ENCODE measurements around the gene PLEKHA6. TPM values are rescaled to one million over a fixed set of nuclear protein-coding genes. Genes with fewer than 3 reads are reported as not detected.
A peak's percentile ranks its signal among the peaks of the same experiment; 100 is the strongest.

PLEKHA6 gene
- total and polyA plus RNA-seq, 2 of the 4 experiments (the other 2 are of a cell fraction), result 8.2 to 19.9 TPM

GRCh38 chr1:204203206-204203767, 156.4 kb downstream of the PLEKHA6 start:
- peak overlapping the region; percentile 90 for H2BK120ac ChIP-seq (ENCODE audit: low read depth, low read length)

More at GRCh38 chr1:204203206-204203767, 156.4 kb downstream of the PLEKHA6 start:
- peak overlapping the region; percentile 29; the same call in 1 of the 2 replicates for H3K23ac ChIP-seq (ENCODE audit: low read depth, low read length)
- no peaks in the 10 kb centered on the region for H3K27me3 ChIP-seq (ENCODE audit: control insufficient read depth, insufficient read depth, low read length)
- H3K4me2 ChIP-seq (ENCODE audit: low read depth, low read length), result no peak overlapping the region
- BruUV-seq (replicated peaks), result no TSS peak
- peak overlapping the region; percentile 91 for H2AK5ac ChIP-seq (ENCODE audit: low read depth, low read length)
- no peak for DNase-seq
- in situ Hi-C loops (cut with MboI; ENCODE audit: low sequenced_read_pairs) (no loop called here), intact Hi-C loops (cut with micrococcal nuclease) (no loop called here), dilution Hi-C loops (cut with HindIII; ENCODE audit: low sequenced_read_pairs, unreplicated experiment) (no loop called here)
- H3K4me1 ChIP-seq (ENCODE audit: control insufficient read depth, insufficient read depth, low read length), result peaks cover 14% of the 10 kb centered on the region
- no peak overlapping the region; the same call in 1 of the 2 replicates for H3K27ac ChIP-seq (ENCODE audit: insufficient read depth, low read length)
- H3K36me3 ChIP-seq (ENCODE audit: control insufficient read depth, insufficient read depth, low read length), result no peaks in the 10 kb centered on the region
- TF ChIP-seq RAD21 (IDR thresholded peaks at IDR 0.05; ENCODE audit: low read length) (no peak), USF2 (IDR thresholded peaks at IDR 0.05; ENCODE audit: low read depth, low read length) (no peak), CHD1 (IDR thresholded peaks at IDR 0.05; ENCODE audit: low read depth, low read length) (no peak), CEBPB (IDR thresholded peaks at IDR 0.05; ENCODE audit: low read depth, low read length) (no peak), MXI1 (IDR thresholded peaks at IDR 0.05; ENCODE audit: borderline replicate concordance, low read depth, low read length) (no peak), CTCF (conservative IDR thresholded peaks at IDR 0.05; ENCODE audit: low read depth, low read length) (no peak), FOS (IDR thresholded peaks at IDR 0.05; ENCODE audit: low read depth, low read length) (no peak), MAFK (IDR thresholded peaks at IDR 0.05; ENCODE audit: low read depth, low read length) (no peak), SMC3 (IDR thresholded peaks at IDR 0.05; ENCODE audit: low read depth, low read length) (no peak), NFE2L2 (IDR thresholded peaks at IDR 0.05; ENCODE audit: low read depth, low read length) (no peak), ELK1 (IDR thresholded peaks at IDR 0.05; ENCODE audit: borderline replicate concordance, low read depth, low read length) (no peak), MAZ (IDR thresholded peaks at IDR 0.05; ENCODE audit: borderline replicate concordance, low read depth, low read length) (no peak)
- H3K9me3 ChIP-seq (ENCODE audit: control insufficient read depth, insufficient read depth, low read length), result no peaks in the 10 kb centered on the region
- peak overlapping the region; percentile 11 for H2AK9ac ChIP-seq (replicated peaks; ENCODE audit: low read depth, low read length, poor library complexity)
- no peak overlapping the region for H3K9ac ChIP-seq (ENCODE audit: low read depth, low read length)
- no peaks in the 10 kb centered on the region for H4K20me1 ChIP-seq (ENCODE audit: insufficient read depth, low read length)
- H4K91ac ChIP-seq (ENCODE audit: insufficient read depth, low read depth, low read length), result peak overlapping the region; percentile 36; the same call in 1 of the 2 replicates
- peak overlapping the region; percentile 43; the same call in 1 of the 2 replicates for H3K14ac ChIP-seq (replicated peaks; ENCODE audit: low read depth, low read length)
- ChIA-PET POLR2A (ENCODE audit: unreplicated experiment) (no interaction called here), CTCF (no interaction called here)
- H2BK15ac ChIP-seq (ENCODE audit: low read depth, low read length), result peak overlapping the region; percentile 57; the same call in 1 of the 3 replicates
- no peak overlapping the region for H3K56ac ChIP-seq (ENCODE audit: extremely low read depth, insufficient read depth, low read length)
- H4K8ac ChIP-seq (ENCODE audit: low read depth in 2 of 2, low read length in 2 of 2), result peak overlapping the region in 1 of 2 experiments; percentile 52; a peak in 1 of 4 replicates
- peaks cover 0 to 7% of the 10 kb centered on the region in 2 experiments; a peak in 1 of 4 replicates for H3K79me1 ChIP-seq (ENCODE audit: low read depth in 1 of 2, low read length in 2 of 2)
- no peak for ATAC-seq (ENCODE audit: low read depth)
- no peak overlapping the region for H2BK5ac ChIP-seq (ENCODE audit: low read depth, low read length, poor library complexity, severe bottlenecking)
- H3K18ac ChIP-seq (ENCODE audit: low read depth, low read length), result no peak overlapping the region; the same call in 1 of the 2 replicates
- H2BK20ac ChIP-seq (ENCODE audit: low read depth, low read length), result peak overlapping the region; percentile 79
- peak overlapping the region; percentile 56 for H2AFZ ChIP-seq (replicated peaks; ENCODE audit: low read length, poor library complexity)
- peaks cover 24% of the 10 kb centered on the region for H3K9me1 ChIP-seq (ENCODE audit: insufficient read depth, low read length)
- no peak overlapping the region for H3K4me3 ChIP-seq (ENCODE audit: insufficient read depth, low read depth, low read length)
- 100% methylated on average over 3 of the region's 5 CpGs; no CpG with 5 or more reads in 1 of the 2 experiments for WGBS, 2 experiments (ENCODE audit: extremely low coverage in 2 of 2, insufficient read length in 1 of 2)
- peak overlapping the region; percentile 63 for H3K4ac ChIP-seq (ENCODE audit: low read depth, low read length)
- peak overlapping the region; percentile 30; the same call in 1 of the 2 replicates for H4K5ac ChIP-seq (ENCODE audit: low read depth, low read length)

All from IMR-90 (cell line).